Measurements from ENCODE around the gene PRKCH.

Gene PRKCH

GRCh38 chr14:61535032-61535431 lies 213.7 kb downstream of the PRKCH start:
- H3K9me2 ChIP-seq (replicated peaks; ENCODE audit: insufficient read depth, low read length): no peaks in the 10 kb centered on the region
- H3K27me3 ChIP-seq (ENCODE audit: low read length): no peaks in the 10 kb centered on the region
- no peaks in the 10 kb centered on the region for H4K20me1 ChIP-seq (ENCODE audit: low read depth, low read length)
- H3K79me2 ChIP-seq (ENCODE audit: insufficient read depth, low read length): no peaks in the 10 kb centered on the region
- no peaks in the 10 kb centered on the region for H3F3A ChIP-seq (ENCODE audit: insufficient read depth)
- no peaks in the 10 kb centered on the region for H3K9me3 ChIP-seq (ENCODE audit: insufficient read depth, low read length)
- no peak for TF ChIP-seq EZH2phosphoT487 (conservative IDR thresholded peaks at IDR 0.05; ENCODE audit: low read length)
- no peak for TF ChIP-seq CTCF (IDR thresholded peaks at IDR 0.05; ENCODE audit: insufficient read depth, low read length, poor library complexity, severe bottlenecking)
- no peak overlapping the region for H3K9ac ChIP-seq (ENCODE audit: low read length)
- no peaks in the 10 kb centered on the region for H3K36me3 ChIP-seq (ENCODE audit: low read length)
- no peak overlapping the region for H3K4me2 ChIP-seq (ENCODE audit: low read depth, low read length, poor library complexity, severe bottlenecking)
- no peak overlapping the region for H3K4me3 ChIP-seq (ENCODE audit: insufficient read depth, low read length, poor library complexity, severe bottlenecking)
- no peak overlapping the region for H3K27ac ChIP-seq (ENCODE audit: low read depth, low read length)
- no peak overlapping the region for H2AFZ ChIP-seq (ENCODE audit: low read depth, low read length, severe bottlenecking)

GRCh38 chr14:61535458-61535857 lies 214.1 kb downstream of the PRKCH start:
- no peaks in the 10 kb centered on the region for H3K36me3 ChIP-seq (ENCODE audit: low read length)
- no peaks in the 10 kb centered on the region for H3K9me2 ChIP-seq (replicated peaks; ENCODE audit: insufficient read depth, low read length)
- H3K4me3 ChIP-seq (ENCODE audit: insufficient read depth, low read length, poor library complexity, severe bottlenecking): no peak overlapping the region
- H3K27ac ChIP-seq (ENCODE audit: low read depth, low read length): no peak overlapping the region
- no peaks in the 10 kb centered on the region for H3K9me3 ChIP-seq (ENCODE audit: insufficient read depth, low read length)
- H2AFZ ChIP-seq (ENCODE audit: low read depth, low read length, severe bottlenecking): no peak overlapping the region
- H3K79me2 ChIP-seq (ENCODE audit: insufficient read depth, low read length): no peaks in the 10 kb centered on the region
- no peak overlapping the region for H3K9ac ChIP-seq (ENCODE audit: low read length)
- H3K4me2 ChIP-seq (ENCODE audit: low read depth, low read length, poor library complexity, severe bottlenecking): no peak overlapping the region
- H3F3A ChIP-seq (ENCODE audit: insufficient read depth): no peaks in the 10 kb centered on the region
- TF ChIP-seq EZH2phosphoT487 (conservative IDR thresholded peaks at IDR 0.05; ENCODE audit: low read length): no peak
- TF ChIP-seq CTCF (IDR thresholded peaks at IDR 0.05; ENCODE audit: insufficient read depth, low read length, poor library complexity, severe bottlenecking): no peak
- no peaks in the 10 kb centered on the region for H3K27me3 ChIP-seq (ENCODE audit: low read length)
- no peaks in the 10 kb centered on the region for H4K20me1 ChIP-seq (ENCODE audit: low read depth, low read length)

GRCh38 chr14:61536661-61537562 lies 215.5 kb downstream of the PRKCH start:
- Histone ChIP-seq H3K9me2 (replicated peaks; ENCODE audit: insufficient read depth, low read length) (no peaks in the 10 kb centered on the region), H3K4me2 (ENCODE audit: low read depth, low read length, poor library complexity, severe bottlenecking) (no peak overlapping the region), H3F3A (ENCODE audit: insufficient read depth) (no peaks in the 10 kb centered on the region), H3K9me3 (ENCODE audit: insufficient read depth, low read length) (no peaks in the 10 kb centered on the region), H2AFZ (ENCODE audit: low read depth, low read length, severe bottlenecking) (no peak overlapping the region), H4K20me1 (ENCODE audit: low read depth, low read length) (no peaks in the 10 kb centered on the region), H3K27me3 (ENCODE audit: low read length) (no peaks in the 10 kb centered on the region), H3K36me3 (ENCODE audit: low read length) (no peaks in the 10 kb centered on the region), H3K27ac (ENCODE audit: low read depth, low read length) (no peak overlapping the region), H3K9ac (ENCODE audit: low read length) (no peak overlapping the region), H3K4me3 (ENCODE audit: insufficient read depth, low read length, poor library complexity, severe bottlenecking) (no peak overlapping the region), H3K79me2 (ENCODE audit: insufficient read depth, low read length) (no peaks in the 10 kb centered on the region)
- TF ChIP-seq EZH2phosphoT487 (conservative IDR thresholded peaks at IDR 0.05; ENCODE audit: low read length): no peak
- no peak for TF ChIP-seq CTCF (IDR thresholded peaks at IDR 0.05; ENCODE audit: insufficient read depth, low read length, poor library complexity, severe bottlenecking)

All from SU-DHL-6 (cell line).